ENCODE data around the gene DPYSL5. TPM values are rescaled to one million over a fixed set of nuclear protein-coding genes. Genes with fewer than 3 reads are reported as not detected.

Gene DPYSL5
- total and polyA plus RNA-seq, 2 experiments from 2014 or later, result 0.21 to 0.63 TPM

GRCh38 chr2:26850000-26850431 is 2.1 kb downstream of the DPYSL5 start:
- Histone ChIP-seq H3K4me1 (ENCODE audit: insufficient read depth) (peaks cover 22% of the 10 kb centered on the region), H3K79me2 (no peaks in the 10 kb centered on the region), H3K27ac (no peak overlapping the region), H3K9me2 (replicated peaks; ENCODE audit: insufficient read depth) (no peaks in the 10 kb centered on the region), H3K4me3 (no peak overlapping the region), H3K27me3 (peaks cover 93% of the 10 kb centered on the region), H2AFZ (no peak overlapping the region), H3K36me3 (replicated peaks; ENCODE audit: insufficient read depth, low read depth) (no peaks in the 10 kb centered on the region), H3K9me3 (ENCODE audit: low read depth) (no peaks in the 10 kb centered on the region), H3K4me2 (peak overlapping the region; percentile 89), H4K20me1 (ENCODE audit: insufficient read depth, poor library complexity, severe bottlenecking) (no peaks in the 10 kb centered on the region)
- WGBS (ENCODE audit: low lambda C conversion rate, missing lambda C conversion rate), result 25% methylated on average over 25 of the region's 25 CpGs
- TF ChIP-seq EZH2phosphoT487 (IDR thresholded peaks at IDR 0.05; ENCODE audit: low read depth, severe bottlenecking, unreplicated experiment) (peak; percentile 47), CTCF (IDR thresholded peaks at IDR 0.05; ENCODE audit: poor library complexity) (no peak), EZH2 (IDR thresholded peaks at IDR 0.05; ENCODE audit: borderline replicate concordance) (peak; percentile 29)
- DNase-seq (ENCODE audit: low spot score), result no peak

GRCh38 chr2:26850505-26850904 is 2.6 kb downstream of the DPYSL5 start:
- WGBS (ENCODE audit: low lambda C conversion rate, missing lambda C conversion rate), result 93% methylated on average over 1 of the region's 1 CpG
- Histone ChIP-seq H3K9me2 (replicated peaks; ENCODE audit: insufficient read depth) (no peaks in the 10 kb centered on the region), H3K79me2 (no peaks in the 10 kb centered on the region), H4K20me1 (ENCODE audit: insufficient read depth, poor library complexity, severe bottlenecking) (no peaks in the 10 kb centered on the region), H2AFZ (no peak overlapping the region), H3K27me3 (peaks cover 90% of the 10 kb centered on the region), H3K36me3 (replicated peaks; ENCODE audit: insufficient read depth, low read depth) (no peaks in the 10 kb centered on the region), H3K4me3 (no peak overlapping the region), H3K9me3 (ENCODE audit: low read depth) (no peaks in the 10 kb centered on the region), H3K27ac (no peak overlapping the region), H3K4me1 (ENCODE audit: insufficient read depth) (peaks cover 22% of the 10 kb centered on the region), H3K4me2 (peak overlapping the region; percentile 89)
- no peak for TF ChIP-seq CTCF (IDR thresholded peaks at IDR 0.05; ENCODE audit: poor library complexity)
- no peak for TF ChIP-seq EZH2 (IDR thresholded peaks at IDR 0.05; ENCODE audit: borderline replicate concordance)
- TF ChIP-seq EZH2phosphoT487 (IDR thresholded peaks at IDR 0.05; ENCODE audit: low read depth, severe bottlenecking, unreplicated experiment), result peak; percentile 24
- DNase-seq (ENCODE audit: low spot score), result no peak

- 42% methylated on average over 7 of the region's 7 CpGs for WGBS (ENCODE audit: low lambda C conversion rate, missing lambda C conversion rate)
- Histone ChIP-seq H4K20me1 (ENCODE audit: insufficient read depth, poor library complexity, severe bottlenecking) (no peaks in the 10 kb centered on the region), H3K9me3 (ENCODE audit: low read depth) (no peaks in the 10 kb centered on the region), H3K4me1 (ENCODE audit: insufficient read depth) (peaks cover 22% of the 10 kb centered on the region), H3K27me3 (peaks cover 85% of the 10 kb centered on the region), H3K79me2 (no peaks in the 10 kb centered on the region), H3K4me3 (no peak overlapping the region), H2AFZ (no peak overlapping the region), H3K27ac (no peak overlapping the region), H3K9me2 (replicated peaks; ENCODE audit: insufficient read depth) (no peaks in the 10 kb centered on the region), H3K36me3 (replicated peaks; ENCODE audit: insufficient read depth, low read depth) (no peaks in the 10 kb centered on the region), H3K4me2 (no peak overlapping the region)
- TF ChIP-seq EZH2 (IDR thresholded peaks at IDR 0.05; ENCODE audit: borderline replicate concordance) (no peak), CTCF (IDR thresholded peaks at IDR 0.05; ENCODE audit: poor library complexity) (no peak), EZH2phosphoT487 (IDR thresholded peaks at IDR 0.05; ENCODE audit: low read depth, severe bottlenecking, unreplicated experiment) (no peak)
- no peak for DNase-seq (ENCODE audit: low spot score)
Observed at GRCh38 chr2:26852405-26853306, 4.7 kb downstream of the DPYSL5 start.
